Measurements from ENCODE around the gene DHDH. TPM values are rescaled to one million over a fixed set of nuclear protein-coding genes. Genes with fewer than 3 reads are reported as not detected.

Gene DHDH
- total and polyA plus RNA-seq, 2 of the 13 experiments (the other 11 are each of a cell fraction or from before 2014, with no cell fraction given) = 0.13 to 0.91 TPM

GRCh38 chr19:48907671-48908070 is 25.8 kb upstream of the DHDH start (continued):
- TF ChIP-seq ZKSCAN5 (CRISPR knock-in tag; IDR thresholded peaks at IDR 0.05) = peak; percentile 76; the same call in 1 of the 2 replicates
- no peak; the same call in 1 of the 2 replicates for TF ChIP-seq PRMT3 (CRISPR knock-in tag; IDR thresholded peaks at IDR 0.05; ENCODE audit: borderline replicate concordance, low read depth)
- TF ChIP-seq UBTF (CRISPR knock-in tag; IDR thresholded peaks at IDR 0.05) = peak; percentile 46
- TF ChIP-seq HOXA3 (CRISPR knock-in tag; IDR thresholded peaks at IDR 0.05) = peak; percentile 80
- no peak for TF ChIP-seq MBD4 (IDR thresholded peaks at IDR 0.05; ENCODE audit: borderline replicate concordance, low read length)
- no peak for TF ChIP-seq ZNF737 (CRISPR knock-in tag; IDR thresholded peaks at IDR 0.05; ENCODE audit: borderline replicate concordance)
- no peak for TF ChIP-seq NPAS2 (CRISPR knock-in tag; IDR thresholded peaks at IDR 0.05; ENCODE audit: borderline replicate concordance)
- TF ChIP-seq GABPA (IDR thresholded peaks at IDR 0.05; ENCODE audit: low read depth, low read length) = no peak
- peak; percentile 42; the same call in 1 of the 2 replicates for TF ChIP-seq GABPA (CRISPR knock-in tag; IDR thresholded peaks at IDR 0.05; ENCODE audit: low read depth)
- TF ChIP-seq RFXAP (CRISPR knock-in tag; IDR thresholded peaks at IDR 0.05; ENCODE audit: borderline replicate concordance) = no peak
- TF ChIP-seq ZNF326 (CRISPR knock-in tag; IDR thresholded peaks at IDR 0.05; ENCODE audit: borderline replicate concordance) = no peak
- TF ChIP-seq ELF4 (CRISPR knock-in tag; IDR thresholded peaks at IDR 0.05; ENCODE audit: borderline replicate concordance) = no peak
- peak; percentile 44; the same call in 1 of the 3 replicates for TF ChIP-seq MXI1 (IDR thresholded peaks at IDR 0.05; ENCODE audit: borderline replicate concordance, low read depth, low read length)
- peak; percentile 98 to 99 for TF ChIP-seq MAFK (conservative IDR thresholded peaks at IDR 0.05 in 1 of 2, IDR thresholded peaks at IDR 0.05 in 1 of 2; ENCODE audit: low read length in 2 of 2)
- peak; percentile 55; the same call in 1 of the 2 replicates for TF ChIP-seq ZGPAT (CRISPR knock-in tag; IDR thresholded peaks at IDR 0.05)
- TF ChIP-seq NFE2 (CRISPR knock-in tag; IDR thresholded peaks at IDR 0.05) = no peak
- TF ChIP-seq MED1 (CRISPR knock-in tag; IDR thresholded peaks at IDR 0.05) = peak; percentile 69; the same call in 1 of the 2 replicates
- no peak for TF ChIP-seq ELK4 (CRISPR knock-in tag; IDR thresholded peaks at IDR 0.05; ENCODE audit: borderline replicate concordance)
- no peak for TF ChIP-seq PHF20 (CRISPR knock-in tag; IDR thresholded peaks at IDR 0.05)
- TF ChIP-seq THAP8 (CRISPR knock-in tag; IDR thresholded peaks at IDR 0.05; ENCODE audit: borderline replicate concordance) = no peak
- TF ChIP-seq SMC3 (IDR thresholded peaks at IDR 0.05; ENCODE audit: low read length) = no peak
- no peak for TF ChIP-seq NONO (IDR thresholded peaks at IDR 0.05)
- peak; percentile 77 for TF ChIP-seq NONO (CRISPR knock-in tag; conservative IDR thresholded peaks at IDR 0.05)
- no peak for TF ChIP-seq PRDM4 (CRISPR knock-in tag; IDR thresholded peaks at IDR 0.05; ENCODE audit: borderline replicate concordance)
